Measurements from ENCODE around the gene TECPR1. TPM values are rescaled to one million over a fixed set of nuclear protein-coding genes. Genes with fewer than 3 reads are reported as not detected.

The TECPR1 gene
- total RNA-seq, 5 donors from 2014 or later (not counting 1 experiment from before 2014, with no cell fraction given), result 118 to 192 (median 162) TPM

GRCh38 chr7:98199131-98199530, 52.9 kb downstream of the TECPR1 start:
- Histone ChIP-seq H3K36me3 (ENCODE audit: control insufficient read depth in 2 of 2, extremely low read depth in 1 of 2, insufficient read depth in 1 of 2, low read length in 1 of 2) (peaks cover 6 to 20% of the 10 kb centered on the region in 2 donors), H3K4me3 (ENCODE audit: control insufficient read depth in 1 of 2, extremely low read depth in 1 of 2, low read length in 1 of 2) (no peak overlapping the region), H3K4me1 (ENCODE audit: control insufficient read depth in 1 of 2, extremely low read depth in 1 of 2, insufficient read depth in 2 of 2, low read length in 2 of 2) (peaks cover 28 to 33% of the 10 kb centered on the region in 2 experiments), H3K9me3 (no peaks in the 10 kb centered on the region), H3K27me3 (replicated peaks in 1 of 2; ENCODE audit: control insufficient read depth in 2 of 2, extremely low read depth in 1 of 2, insufficient read depth in 2 of 2, low read length in 1 of 2) (no peaks in the 10 kb centered on the region), H3K27ac (ENCODE audit: low read length) (no peak overlapping the region)
- POLR2A ChIA-PET, result no interaction called here
- Mint-ChIP-seq H3K9me3 (peaks cover 0 to 6% (median 0%) of the 10 kb centered on the region in 3 donors), H3K27me3 (no peaks in the 10 kb centered on the region), H3K4me1 (peaks cover 45 to 56% (median 48%) of the 10 kb centered on the region in 3 donors), H3K4me3 (peak overlapping the region in 1 of 3 donors; percentile 21), H3K27ac (no peak overlapping the region), H3K36me3 (peaks cover 33% of the 10 kb centered on the region)
- WGBS (ENCODE audit: insufficient coverage), result 100% methylated on average over 2 of the region's 5 CpGs
- CTCF ChIA-PET, result interaction anchor here in 1 of 2 donors (0.6 kb wide), 1 partner anchor 167 kb away, joined by 6 read pairs; no protein-coding TSS in a partner anchor
- DNase-seq (no peak), ATAC-seq (replicated peaks in 1 of 4) (no peak)

DNA sequence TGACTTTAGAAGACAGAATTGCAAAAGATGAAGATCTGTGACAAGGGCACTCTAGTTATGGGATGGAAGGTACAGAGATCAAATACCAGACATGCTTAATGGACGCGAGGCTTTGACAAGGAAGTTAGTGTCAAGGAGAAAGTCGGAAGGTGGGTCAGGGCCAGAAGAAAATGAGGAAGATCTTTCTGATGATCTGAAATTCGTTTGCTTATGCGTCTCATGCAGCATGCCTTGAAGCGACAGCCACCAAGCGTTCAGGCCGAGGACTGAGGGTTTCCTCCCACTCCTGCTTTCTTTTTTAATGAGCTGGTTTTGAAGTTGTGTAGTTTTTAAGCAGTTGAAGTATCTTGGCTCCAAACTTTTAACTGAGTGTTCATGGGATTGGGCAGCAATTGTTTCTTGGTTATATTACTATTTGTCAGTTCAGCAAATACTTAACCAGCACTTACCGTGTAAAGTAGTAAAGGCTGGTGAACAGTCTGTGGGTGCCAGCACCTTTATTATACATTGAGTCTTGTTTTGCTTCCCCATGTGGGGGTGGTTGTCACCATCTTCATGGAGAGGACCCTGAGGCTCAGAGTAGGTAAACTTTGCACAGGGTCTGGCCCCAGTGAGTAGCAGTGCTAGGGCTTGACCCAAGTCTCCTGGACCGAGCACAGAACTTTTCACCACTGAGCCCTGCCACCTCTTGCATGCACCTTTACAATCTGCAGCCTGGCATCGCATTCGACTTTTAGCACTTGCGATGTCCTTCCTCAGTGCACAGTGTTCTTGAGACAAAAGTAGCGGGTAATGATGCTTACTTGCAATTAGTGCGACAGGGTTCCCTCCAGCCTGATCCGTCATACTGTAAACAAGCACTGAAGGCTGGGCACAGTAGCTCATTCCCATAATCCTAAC, 55.1 kb downstream of the TECPR1 start:
- H3K4me3 Mint-ChIP-seq, result no peak overlapping the region
- ATAC-seq (replicated peaks in 1 of 4) (no peak), DNase-seq (no peak)
- ChIA-PET POLR2A (no interaction called here), CTCF (no interaction called here)
- no peaks in the 10 kb centered on the region for H3K27me3 ChIP-seq (replicated peaks in 1 of 2; ENCODE audit: control insufficient read depth in 2 of 2, extremely low read depth in 1 of 2, insufficient read depth in 2 of 2, low read length in 1 of 2)
- no peaks in the 10 kb centered on the region for H3K27me3 Mint-ChIP-seq
- H3K27ac Mint-ChIP-seq, result peak overlapping the region; percentile 41 to 66
- H3K9me3 Mint-ChIP-seq, result peaks cover 0 to 6% (median 0%) of the 10 kb centered on the region in 3 donors
- H3K36me3 Mint-ChIP-seq, result peaks cover 47% of the 10 kb centered on the region
- H3K4me3 ChIP-seq (ENCODE audit: control insufficient read depth in 1 of 2, extremely low read depth in 1 of 2, low read length in 1 of 2), result no peak overlapping the region
- peaks cover 25 to 34% (median 28%) of the 10 kb centered on the region in 3 donors for H3K4me1 Mint-ChIP-seq
- no peak overlapping the region for H3K27ac ChIP-seq (ENCODE audit: low read length)
- H3K9me3 ChIP-seq, result no peaks in the 10 kb centered on the region
- peaks cover 8 to 21% of the 10 kb centered on the region in 2 experiments for H3K4me1 ChIP-seq (ENCODE audit: control insufficient read depth in 1 of 2, extremely low read depth in 1 of 2, insufficient read depth in 2 of 2, low read length in 2 of 2)
- peaks cover 15 to 37% of the 10 kb centered on the region in 2 donors for H3K36me3 ChIP-seq (ENCODE audit: control insufficient read depth in 2 of 2, extremely low read depth in 1 of 2, insufficient read depth in 1 of 2, low read length in 1 of 2)
- 98% methylated on average over 9 of the region's 16 CpGs for WGBS (ENCODE audit: insufficient coverage)

DNA sequence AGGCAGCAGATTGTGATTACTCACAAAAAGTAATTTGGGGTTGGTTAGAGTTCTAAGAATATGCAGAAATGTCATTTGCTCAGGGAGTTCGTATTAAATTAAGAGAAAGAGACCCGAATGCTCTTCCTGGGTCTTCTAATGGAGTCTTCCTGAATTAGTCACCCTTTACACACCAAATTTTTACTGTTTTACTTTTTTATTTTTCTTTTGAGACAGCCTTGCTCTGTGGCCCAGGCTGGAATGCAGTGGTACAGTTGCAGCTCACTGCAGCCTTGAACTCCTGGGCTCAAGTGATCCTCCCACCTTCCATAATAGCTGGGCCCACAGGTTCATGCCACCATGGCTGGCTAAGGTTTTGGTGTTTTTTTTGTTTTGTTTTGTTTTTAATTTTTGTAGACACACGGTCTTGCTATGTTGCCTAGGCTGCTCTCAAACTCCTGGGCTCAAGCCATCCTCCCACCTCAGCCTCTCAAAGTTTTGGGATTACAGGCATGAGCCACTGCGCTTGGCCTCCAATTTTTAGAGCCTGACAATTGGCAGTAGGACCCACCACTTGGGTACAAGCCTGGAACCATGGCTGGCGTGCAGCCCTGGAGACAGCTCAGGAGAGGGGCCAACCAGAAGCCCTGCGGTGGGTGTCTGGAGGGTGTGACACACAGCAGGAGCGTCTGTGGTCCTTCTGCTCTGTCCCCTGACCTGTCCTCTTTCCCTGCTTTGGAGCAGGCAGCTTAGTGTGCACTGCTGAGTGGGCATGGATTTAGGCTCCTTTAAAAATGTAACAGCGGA, 57.2 kb downstream of the TECPR1 start:
- Mint-ChIP-seq H3K27ac (peak overlapping the region in 1 of 2 donors; percentile 44), H3K36me3 (peaks cover 54% of the 10 kb centered on the region), H3K9me3 (peaks cover 0 to 6% (median 0%) of the 10 kb centered on the region in 3 donors), H3K27me3 (no peaks in the 10 kb centered on the region), H3K4me1 (peaks cover 5 to 13% (median 7%) of the 10 kb centered on the region in 3 donors), H3K4me3 (no peak overlapping the region)
- H3K4me3 ChIP-seq (ENCODE audit: control insufficient read depth in 1 of 2, extremely low read depth in 1 of 2, low read length in 1 of 2), result no peak overlapping the region
- H3K9me3 ChIP-seq, result no peaks in the 10 kb centered on the region
- H3K36me3 ChIP-seq (ENCODE audit: control insufficient read depth in 2 of 2, extremely low read depth in 1 of 2, insufficient read depth in 1 of 2, low read length in 1 of 2), result peaks cover 17 to 49% of the 10 kb centered on the region in 2 donors
- POLR2A ChIA-PET, result no interaction called here
- H3K27me3 ChIP-seq (replicated peaks in 1 of 2; ENCODE audit: control insufficient read depth in 2 of 2, extremely low read depth in 1 of 2, insufficient read depth in 2 of 2, low read length in 1 of 2), result no peaks in the 10 kb centered on the region
- no peak for ATAC-seq (replicated peaks in 1 of 4)
- H3K27ac ChIP-seq (ENCODE audit: low read length), result no peak overlapping the region
- CTCF ChIA-PET, result no interaction called here
- no peak for DNase-seq
- whole genome bisulfite sequencing (ENCODE audit: insufficient coverage), result 93% methylated on average over 4 of the region's 8 CpGs
- H3K4me1 ChIP-seq (ENCODE audit: control insufficient read depth in 1 of 2, extremely low read depth in 1 of 2, insufficient read depth in 2 of 2, low read length in 2 of 2), result peaks cover 0 to 2% of the 10 kb centered on the region in 2 experiments

GRCh38 chr7:98194186-98194585, 57.8 kb downstream of the TECPR1 start:
- H3K4me3 ChIP-seq (ENCODE audit: control insufficient read depth in 1 of 2, extremely low read depth in 1 of 2, low read length in 1 of 2), result no peak overlapping the region
- Mint-ChIP-seq H3K27ac (peak overlapping the region in 1 of 2 donors; percentile 44), H3K4me1 (peaks cover 5 to 12% (median 8%) of the 10 kb centered on the region in 3 donors), H3K4me3 (no peak overlapping the region), H3K9me3 (peaks cover 0 to 4% (median 0%) of the 10 kb centered on the region in 3 donors), H3K36me3 (peaks cover 58% of the 10 kb centered on the region), H3K27me3 (no peaks in the 10 kb centered on the region)
- WGBS (ENCODE audit: insufficient coverage), result 97% methylated on average over 26 of the region's 28 CpGs
- H3K27ac ChIP-seq (ENCODE audit: low read length), result no peak overlapping the region
- no peaks in the 10 kb centered on the region for H3K9me3 ChIP-seq
- H3K36me3 ChIP-seq (ENCODE audit: control insufficient read depth in 2 of 2, extremely low read depth in 1 of 2, insufficient read depth in 1 of 2, low read length in 1 of 2), result peaks cover 21 to 50% of the 10 kb centered on the region in 2 donors
- ChIA-PET CTCF (no interaction called here), POLR2A (no interaction called here)
- no peak for DNase-seq
- no peak for ATAC-seq (replicated peaks in 1 of 4)
- no peaks in the 10 kb centered on the region for H3K27me3 ChIP-seq (replicated peaks in 1 of 2; ENCODE audit: control insufficient read depth in 2 of 2, extremely low read depth in 1 of 2, insufficient read depth in 2 of 2, low read length in 1 of 2)
- no peaks in the 10 kb centered on the region for H3K4me1 ChIP-seq (ENCODE audit: control insufficient read depth in 1 of 2, extremely low read depth in 1 of 2, insufficient read depth in 2 of 2, low read length in 2 of 2)

- no peak overlapping the region for H3K4me3 ChIP-seq (ENCODE audit: control insufficient read depth in 1 of 2, extremely low read depth in 1 of 2, low read length in 1 of 2)
- Mint-ChIP-seq H3K9me3 (no peaks in the 10 kb centered on the region), H3K27me3 (no peaks in the 10 kb centered on the region), H3K27ac (no peak overlapping the region), H3K36me3 (peaks cover 60% of the 10 kb centered on the region), H3K4me3 (no peak overlapping the region), H3K4me1 (peaks cover 3 to 16% (median 5%) of the 10 kb centered on the region in 3 donors)
- H3K27ac ChIP-seq (ENCODE audit: low read length), result no peak overlapping the region
- ChIA-PET CTCF (no interaction called here), POLR2A (no interaction called here)
- H3K4me1 ChIP-seq (ENCODE audit: control insufficient read depth in 1 of 2, extremely low read depth in 1 of 2, insufficient read depth in 2 of 2, low read length in 2 of 2), result no peaks in the 10 kb centered on the region
- H3K27me3 ChIP-seq (replicated peaks in 1 of 2; ENCODE audit: control insufficient read depth in 2 of 2, extremely low read depth in 1 of 2, insufficient read depth in 2 of 2, low read length in 1 of 2), result no peaks in the 10 kb centered on the region
- ATAC-seq (replicated peaks in 1 of 4), result no peak
- H3K36me3 ChIP-seq (ENCODE audit: control insufficient read depth in 2 of 2, extremely low read depth in 1 of 2, insufficient read depth in 1 of 2, low read length in 1 of 2), result peaks cover 23 to 56% of the 10 kb centered on the region in 2 donors
- 98% methylated on average over 37 of the region's 37 CpGs for WGBS (ENCODE audit: insufficient coverage)
- no peak for DNase-seq
- no peaks in the 10 kb centered on the region for H3K9me3 ChIP-seq
These were observed 58.4 kb downstream of the TECPR1 start for GRCh38 chr7:98193474-98194180.

All from T-cell (primary cell).